Adrenal gland (tissue), 12 donors: Measurements from ENCODE around the gene ITGA7. TPM values are rescaled to one million over a fixed set of nuclear protein-coding genes. Genes with fewer than 3 reads are reported as not detected.

Experiments
- DNase-seq, 7 donors: peaks; one replicate each; pipeline ENCODE4 v3.0.0-alpha.2; 2019 to 2020
- H3K27ac ChIP-seq, 5 donors: fragments of 200-600 bp; sonication (generic) in 4 of 5; 1 replicate in 3 of 5; 2 replicates in 2 of 5; pipeline versions ENCODE4 v1.5.1 to v1.8.0; 2016 to 2020; ENCODE audit warnings: mild to moderate bottlenecking in 1 of 5
- H3K27me3 ChIP-seq: fragments of 200-600 bp; 2 replicates; pipeline ENCODE4 v1.8.0; 2021
- H3K36me3 ChIP-seq, 2 donors: fragments of 200-600 bp; replicated peaks in 1 of 2; 1 replicate in 1 of 2; 2 replicates in 1 of 2; pipeline versions ENCODE4 v1.5.1 to v1.8.0; 2018 to 2022
- H3K4me1 ChIP-seq, 2 donors: fragments of 200-600 bp; replicated peaks in 1 of 2; 1 replicate in 1 of 2; 2 replicates in 1 of 2; pipeline versions ENCODE4 v1.5.1 to v1.8.0; 2018 to 2021
- H3K4me3 ChIP-seq, 4 donors: fragments of 200-600 bp; sonication (generic) in 3 of 4; one replicate each; pipeline ENCODE4 v1.5.1; 2016 to 2018
- H3K9me3 ChIP-seq, 3 donors: fragments of 200-600 bp; sonication (generic) in 1 of 3; replicated peaks in 1 of 3; 1 replicate in 2 of 3; 2 replicates in 1 of 3; pipeline versions ENCODE4 v1.5.1 to v1.8.0; 2016 to 2021
- CTCF ChIP-seq, 6 experiments: fragments of 450-650 bp in 4 of 6; fragments of 200-600 bp in 2 of 6; sonication (generic) in 1 of 6; IDR thresholded peaks; 1 replicate in 5 of 6; 2 replicates in 1 of 6; pipeline versions ENCODE4 v1.5.1 to v1.8.0; 2016 to 2021; ENCODE audit warnings: antibody characterized with exemption in 6 of 6, mild to moderate bottlenecking in 2 of 6, moderate library complexity in 1 of 6
- POLR2A ChIP-seq, 2 donors: fragments of 450-650 bp; IDR thresholded peaks; one replicate each; pipeline ENCODE4 v1.6.1; 2017; ENCODE audit warnings: antibody characterized with exemption in 2 of 2, mild to moderate bottlenecking in 2 of 2, moderate library complexity in 1 of 2
- WGBS, 4 donors: extraction: QIAGEN DNeasy Blood & Tissue Kit in 2 of 4; methylation state at CpG; one replicate each; pipeline versions ENCODE4 v1.1.5 to v1.1.7; 2013 to 2017; 5-methylcytosine and 5-hydroxymethylcytosine counted together
- intact Hi-C, 2 donors: fragments of 100-400 bp; cut with DNase I; formaldehyde crosslinking; loops; one replicate each; pipeline versions ENCODE4 v1.14.1 to v1.15.0; 2022 to 2023
- polyA plus RNA-seq, 3 donors: library from polyadenylated mRNA; stranded (reverse); fragments of 200-250 nt in 2 of 3; fragments of 350-450 nt in 1 of 3; fragmentation: Illumina TruSeq in 1 of 3; extraction: RNeasy Lipid Tissue Mini Kit (QIAGEN cat#74804) in 1 of 3; gene quantifications; one replicate each; pipeline ENCODE4 v1.2.3, GENCODE V29; 2013 to 2014
- total RNA-seq, 9 donors: library from RNA; depleted of rRNA in 4 of 9; stranded (reverse); fragments of >200 nt in 4 of 9; fragments of 120-200 nt in 1 of 9; fragmentation: NEBNext Ultra II Directional in 1 of 9; extraction: Animal tissue kit (Norgen Biotek cat#: 25700) in 1 of 9; gene quantifications; one replicate each; pipeline versions ENCODE4 v1.1.0 to v1.2.4, GENCODE V29; 2013 to 2023
- donor health status: healthy with polysubstance abuse.
- donor health status: Bipolar disorder and iron deficiency.
- donor health status: DM: yes; HTN: yes; CAD: no.
- donor health status: DM: no; HTN: no; CAD: no.
- donor health status: DM: no; HTN: no; CAD: no.
- donor health status: DM: yes; HTN: yes; CAD: no.

ITGA7 gene
- total and polyA plus RNA-seq, 12 donors = 5.7 to 77.1 (median 15.7) TPM

- no peaks in the 10 kb centered on the region for H3K27me3 ChIP-seq
- H3K4me3 ChIP-seq = peak within 1 kb of the TSS; percentile 73 to 94 (median 81)
- no peaks in the 10 kb centered on the region for H3K9me3 ChIP-seq
- peak within 1 kb of the TSS; percentile 97 to 100 (median 100) for H3K27ac ChIP-seq
- peaks cover 25 to 33% of the 10 kb centered on the region in 2 donors for H3K4me1 ChIP-seq
- H3K36me3 ChIP-seq = peaks cover 0 to 30% of the 10 kb centered on the region in 2 donors
- 0 to 6% (median 0%) methylated on average over 3 to 61 of the region's 61 CpGs for WGBS, 4 donors
- intact Hi-C loops = no loop called here
- peak; percentile 92 to 97 (median 95) for DNase-seq
- TF ChIP-seq POLR2A (IDR thresholded peaks at IDR 0.05) (peak; percentile 65 to 80), CTCF (IDR thresholded peaks at IDR 0.05) (no peak)
Observed at GRCh38 chr12:55728939-55729818, 21.5 kb upstream of the ITGA7 start, which contains the start of gene CD63. Gene CD63, minus strand, starts transcription at chr12:55729009. Its CDS starts 668 bp downstream, at chr12:55728341.

- H3K27ac ChIP-seq = peak overlapping the region; percentile 97 to 100 (median 100)
- no peaks in the 10 kb centered on the region for H3K27me3 ChIP-seq
- peaks cover 0 to 38% of the 10 kb centered on the region in 2 donors for H3K36me3 ChIP-seq
- 0% methylated on average over 12 to 61 of the region's 61 CpGs for WGBS, 4 donors
- intact Hi-C loops = no loop called here
- H3K4me1 ChIP-seq = peaks cover 25 to 33% of the 10 kb centered on the region in 2 donors
- TF ChIP-seq POLR2A (IDR thresholded peaks at IDR 0.05) = no peak
- TF ChIP-seq CTCF (IDR thresholded peaks at IDR 0.05) = peak in 1 of 6 experiments; percentile 6
- H3K9me3 ChIP-seq = no peaks in the 10 kb centered on the region
- DNase-seq = peak; percentile 77 to 88 (median 86)
- H3K4me3 ChIP-seq = peak overlapping the region; percentile 73 to 94 (median 81)
Observed at GRCh38 chr12:55728186-55728938, 20.7 kb upstream of the ITGA7 start.

- TF ChIP-seq CTCF (IDR thresholded peaks at IDR 0.05) (no peak), POLR2A (IDR thresholded peaks at IDR 0.05) (peak in 1 of 2 donors; percentile 41)
- Histone ChIP-seq H3K9me3 (no peaks in the 10 kb centered on the region), H3K36me3 (peaks cover 0 to 44% of the 10 kb centered on the region in 2 donors), H3K4me1 (peaks cover 25 to 33% of the 10 kb centered on the region in 2 donors), H3K27me3 (no peaks in the 10 kb centered on the region), H3K27ac (peak overlapping the region; percentile 97 to 100 (median 100)), H3K4me3 (peak overlapping the region; percentile 73 to 94 (median 81))
- DNase-seq = peak; percentile 73 to 90 (median 87)
- intact Hi-C loops = no loop called here
- 3 to 8% (median 7%) methylated on average over 7 to 9 of the region's 9 CpGs for WGBS, 4 donors
Observed at GRCh38 chr12:55727643-55728185, 20.0 kb upstream of the ITGA7 start.
